GM12878 (cell line): ENCODE data around the gene MAD1L1. TPM values are rescaled to one million over a fixed set of nuclear protein-coding genes. Genes with fewer than 3 reads are reported as not detected.

ENCODE experiments used
- ATAC-seq: fragments of 200-7000 bp; cut with Tn5 transposase; 3 replicates; pipeline ENCODE4 v1.9.1; 2020; ENCODE audit warnings: mild to moderate bottlenecking, moderate library complexity
- BruUV-seq: library from RNA; stranded (reverse); fragments of 400-500 nt; replicated peaks from 2 replicates; lab custom pipeline; 2021; lab: Mats Ljungman, UMichigan
- CTCF ChIA-PET: fragments of 300-600 bp; sonication (Branson Sonifier 250); formaldehyde crosslinking; extraction: SDS; loops from one replicate; lab custom pipeline; 2021; ENCODE audit warnings: inconsistent platforms; lab: Yijun Ruan, JAX
- POLR2A ChIA-PET: fragments of 350-600 bp; formaldehyde crosslinking; extraction: SDS; loops from one replicate; lab custom pipeline; 2021; ENCODE audit warnings: inconsistent platforms; lab: Charles Lee
- RAD21 ChIA-PET: fragments of 300-600 bp; sonication (Branson Sonifier 250); formaldehyde crosslinking; loops from one replicate; lab custom pipeline; 2023; ENCODE audit warnings: antibody characterized with exemption; ENCODE audit not compliant: unreplicated experiment; lab: Charles Lee
- SMC1A ChIA-PET: fragments of 300-600 bp; sonication (Branson Sonifier 250); formaldehyde crosslinking; loops from one replicate; lab custom pipeline; 2023; ENCODE audit not compliant: unreplicated experiment, uncharacterized antibody; lab: Charles Lee
- DNase-seq: peaks from one replicate; pipeline ENCODE4 v3.0.0-alpha.2; 2011; ENCODE audit warnings: low read depth, low spot score
- FAIRE-seq: peaks from 3 replicates; lab custom pipeline; 2011; peaks lifted over from hg19 to GRCh38; lab: Jason Lieb, UNC
- H2AFZ ChIP-seq: 2 replicates; pipeline ENCODE4 v1.6.0; 2011; ENCODE audit warnings: low read depth, low read length, control low read depth; ENCODE audit not compliant: control insufficient read depth
- H3K27ac ChIP-seq: 2 replicates; pipeline ENCODE4 v1.5.1; 2011; ENCODE audit warnings: control low read depth; ENCODE audit not compliant: control insufficient read depth, insufficient read depth
- H3K27me3 ChIP-seq, 2 experiments: replicated peaks in 1 of 2; 2 replicates each; pipeline versions ENCODE4 v1.6.0 to v1.6.1; 2011; ENCODE audit warnings: low read length in 1 of 2; ENCODE audit not compliant: control insufficient read depth in 2 of 2, insufficient read depth in 2 of 2
- H3K36me3 ChIP-seq, 2 experiments: 2 replicates each; pipeline ENCODE4 v1.5.1; 2011; ENCODE audit warnings: low read length in 1 of 2; ENCODE audit not compliant: control insufficient read depth in 2 of 2, insufficient read depth in 2 of 2
- H3K4me1 ChIP-seq: 2 replicates; pipeline ENCODE4 v1.6.1; 2011; ENCODE audit warnings: mild to moderate bottlenecking, low read length, moderate library complexity, mixed read lengths; ENCODE audit not compliant: control insufficient read depth, insufficient read depth
- H3K4me2 ChIP-seq: 2 replicates; pipeline ENCODE4 v1.6.0; 2011; ENCODE audit warnings: control low read depth; ENCODE audit not compliant: control insufficient read depth, insufficient read depth
- H3K4me3 ChIP-seq: fragments of 200-600 bp; sonication (generic); 2 replicates; pipeline ENCODE4 v1.5.1; 2016
- H3K79me2 ChIP-seq: 2 replicates; pipeline ENCODE4 v1.6.0; 2011; ENCODE audit warnings: low read length; ENCODE audit not compliant: control insufficient read depth, insufficient read depth
- H3K9ac ChIP-seq: 2 replicates; pipeline ENCODE4 v1.8.0; 2011; ENCODE audit warnings: low read length, control low read depth, mixed read lengths; ENCODE audit not compliant: control insufficient read depth, insufficient read depth
- H3K9me3 ChIP-seq: replicated peaks from 3 replicates; pipeline ENCODE4 v1.5.1; 2011; ENCODE audit warnings: mild to moderate bottlenecking, low read length; ENCODE audit not compliant: control insufficient read depth, insufficient read depth
- H4K20me1 ChIP-seq: 2 replicates; pipeline ENCODE4 v1.6.0; 2011; ENCODE audit not compliant: control insufficient read depth, insufficient read depth
- EGR1 ChIP-seq, 2 experiments: IDR thresholded peaks; 1 replicate in 1 of 2; 2 replicates in 1 of 2; pipeline ENCODE4 v1.6.1; 2011 to 2012; ENCODE audit warnings: low read depth in 2 of 2, low read length in 2 of 2, borderline replicate concordance in 1 of 2, mild to moderate bottlenecking in 1 of 2, moderate library complexity in 1 of 2
- NRF1 ChIP-seq: conservative IDR thresholded peaks from 2 replicates; pipeline ENCODE4 v1.6.1; 2011; ENCODE audit warnings: mild to moderate bottlenecking, low read depth, low read length, improper control_type of control experiment
- SP1 ChIP-seq: IDR thresholded peaks from one replicate; pipeline ENCODE4 v1.6.1; 2011; ENCODE audit warnings: low read depth, low read length
- SPI1 ChIP-seq: IDR thresholded peaks from 2 replicates; pipeline ENCODE4 v1.6.1; 2011; ENCODE audit warnings: low read depth, mild to moderate bottlenecking, low read length, moderate library complexity, borderline replicate concordance; ENCODE audit not compliant: insufficient read depth
- WRNIP1 ChIP-seq: IDR thresholded peaks from 2 replicates; pipeline ENCODE4 v1.6.1; 2011; ENCODE audit warnings: low read depth, low read length, improper control_type of control experiment, borderline replicate concordance
- YBX1 ChIP-seq: fragments of 450-650 bp; IDR thresholded peaks from 2 replicates; pipeline ENCODE4 v1.6.1; 2016; ENCODE audit warnings: antibody characterized with exemption
- WGBS: methylation state at CpG from one replicate; pipeline ENCODE4 v1.1.6; 2016; ENCODE audit warnings: low lambda C conversion rate; ENCODE audit not compliant: insufficient replicate concordance, insufficient coverage; ENCODE audit errors: missing lambda C conversion rate; 5-methylcytosine and 5-hydroxymethylcytosine counted together
- in situ Hi-C: fragments of 300-500 bp; cut with MboI; formaldehyde crosslinking; loops from 9 replicates; pipeline ENCODE4 v1.14.3; 2018; ENCODE audit warnings: mixed read lengths
- intact Hi-C: fragments of 100-400 bp; cut with micrococcal nuclease; formaldehyde crosslinking; loops from one replicate; pipeline ENCODE4 v1.14.2; 2022; ENCODE audit not compliant: unreplicated experiment
- polyA plus RNA-seq, 11 experiments: library from polyadenylated mRNA; depleted of rRNA in 4 of 11; unstranded in 6 of 11; stranded (reverse) in 5 of 11; fragments of >200 nt; fragmentation: Nextera tagmentation in 4 of 11; fragmentation: Illumina TruSeq in 1 of 11; extraction: Ambion mirVana in 4 of 11; extraction: Trizol in 1 of 11; gene quantifications; 1 replicate in 1 of 11; 2 replicates in 10 of 11; pipeline versions ENCODE4 v1.2.1 to v1.2.3, GENCODE V29; 2011 to 2016; ENCODE audit warnings: inconsistent platforms in 2 of 11, missing spikeins in 2 of 11, low read depth in 1 of 11
- total RNA-seq, 4 experiments: library from RNA; depleted of rRNA in 3 of 4; stranded (reverse); fragments of >200 nt in 3 of 4; fragmentation: Illumina TruSeq in 1 of 4; extraction: Trizol in 1 of 4; gene quantifications; 2 replicates each; pipeline versions ENCODE4 v1.2.1 to v1.2.3, GENCODE V29; 2013 to 2021
- TF ChIP-seq, protein P1 (sequence below): fragments of 450-650 bp; IDR thresholded peaks from 2 replicates; pipeline ENCODE4 v1.6.1; 2014; ENCODE audit warnings: mild to moderate bottlenecking
- TF ChIP-seq, protein P2 (sequence below): fragments of 450-650 bp; formaldehyde crosslinking; IDR thresholded peaks from 2 replicates; pipeline ENCODE4 v1.5.0; 2022; ENCODE audit warnings: mild to moderate bottlenecking, missing genetic modification characterization

MAD1L1 gene
- total and polyA plus RNA-seq, 10 of the 15 experiments (the other 5 are each of a cell fraction or from before 2014, with no cell fraction given) = 2.2 to 76.8 (median 38.3) TPM

- H3K79me2 ChIP-seq = no peaks in the 10 kb centered on the region
- 94% methylated on average over 15 of the region's 15 CpGs for WGBS
- H3K4me2 ChIP-seq = no peak overlapping the region
- no peaks in the 10 kb centered on the region; the same call in 2 of the 3 replicates for H3K9me3 ChIP-seq
- in situ Hi-C loops (no loop called here), intact Hi-C loops (no loop called here)
- no peak for FAIRE-seq
- H2AFZ ChIP-seq = no peak overlapping the region
- H3K4me3 ChIP-seq = no peak overlapping the region
- H3K36me3 ChIP-seq = peaks cover 4 to 6% of the 10 kb centered on the region in 2 experiments; a peak in 3 of 4 replicates
- DNase-seq = no peak
- H3K27ac ChIP-seq = no peak overlapping the region; the same call in 1 of the 2 replicates
- 0 out of 2 replicates have a peak, but pooled peaks cover 3% of the 10 kb centered on the region for H3K4me1 ChIP-seq
- no peak overlapping the region for H3K9ac ChIP-seq
- H4K20me1 ChIP-seq = no peaks in the 10 kb centered on the region
- ChIA-PET RAD21 (no interaction called here), SMC1A (no interaction called here), POLR2A (no interaction called here), CTCF (interaction anchor here (1.0 kb wide), 1 partner anchor 73 kb away, joined by 3 read pairs; no protein-coding TSS in a partner anchor)
- ATAC-seq = no peak
- no peaks in the 10 kb centered on the region for H3K27me3 ChIP-seq
- no TSS peak for BruUV-seq
- TF ChIP-seq YBX1 (no peak), SP1 (no peak), SPI1 (no peak), EGR1 (IDR thresholded peaks at IDR 0.05; ENCODE audit: borderline replicate concordance in 1 of 2, low read depth in 2 of 2, low read length in 2 of 2) (no peak)
Observed at GRCh38 chr7:2173189-2173827, 59.4 kb downstream of the MAD1L1 start.

GRCh38 chr7:2172311-2173188 is 60.2 kb downstream of the MAD1L1 start:
- BruUV-seq = no TSS peak
- Histone ChIP-seq H3K27me3 (no peaks in the 10 kb centered on the region), H2AFZ (no peak overlapping the region), H3K27ac (no peak overlapping the region), H3K9me3 (no peaks in the 10 kb centered on the region; the same call in 2 of the 3 replicates), H4K20me1 (no peaks in the 10 kb centered on the region), H3K36me3 (peaks cover 4 to 6% of the 10 kb centered on the region in 2 experiments; a peak in 3 of 4 replicates), H3K4me2 (no peak overlapping the region), H3K79me2 (no peaks in the 10 kb centered on the region), H3K4me1 (0 out of 2 replicates have a peak, but pooled peaks cover 4% of the 10 kb centered on the region), H3K4me3 (no peak overlapping the region), H3K9ac (no peak overlapping the region)
- ChIA-PET POLR2A (no interaction called here), CTCF (no interaction called here), SMC1A (no interaction called here), RAD21 (no interaction called here)
- FAIRE-seq (no peak), DNase-seq (no peak), ATAC-seq (no peak)
- intact Hi-C loops = no loop called here
- WGBS = 96% methylated on average over 39 of the region's 39 CpGs
- in situ Hi-C loops = no loop called here
- TF ChIP-seq, protein P1, sequence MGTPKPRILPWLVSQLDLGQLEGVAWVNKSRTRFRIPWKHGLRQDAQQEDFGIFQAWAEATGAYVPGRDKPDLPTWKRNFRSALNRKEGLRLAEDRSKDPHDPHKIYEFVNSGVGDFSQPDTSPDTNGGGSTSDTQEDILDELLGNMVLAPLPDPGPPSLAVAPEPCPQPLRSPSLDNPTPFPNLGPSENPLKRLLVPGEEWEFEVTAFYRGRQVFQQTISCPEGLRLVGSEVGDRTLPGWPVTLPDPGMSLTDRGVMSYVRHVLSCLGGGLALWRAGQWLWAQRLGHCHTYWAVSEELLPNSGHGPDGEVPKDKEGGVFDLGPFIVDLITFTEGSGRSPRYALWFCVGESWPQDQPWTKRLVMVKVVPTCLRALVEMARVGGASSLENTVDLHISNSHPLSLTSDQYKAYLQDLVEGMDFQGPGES = no peak
- TF ChIP-seq NRF1 (no peak), WRNIP1 (no peak), EGR1 (IDR thresholded peaks at IDR 0.05; ENCODE audit: borderline replicate concordance in 1 of 2, low read depth in 2 of 2, low read length in 2 of 2) (no peak)
- TF ChIP-seq, protein P2, sequence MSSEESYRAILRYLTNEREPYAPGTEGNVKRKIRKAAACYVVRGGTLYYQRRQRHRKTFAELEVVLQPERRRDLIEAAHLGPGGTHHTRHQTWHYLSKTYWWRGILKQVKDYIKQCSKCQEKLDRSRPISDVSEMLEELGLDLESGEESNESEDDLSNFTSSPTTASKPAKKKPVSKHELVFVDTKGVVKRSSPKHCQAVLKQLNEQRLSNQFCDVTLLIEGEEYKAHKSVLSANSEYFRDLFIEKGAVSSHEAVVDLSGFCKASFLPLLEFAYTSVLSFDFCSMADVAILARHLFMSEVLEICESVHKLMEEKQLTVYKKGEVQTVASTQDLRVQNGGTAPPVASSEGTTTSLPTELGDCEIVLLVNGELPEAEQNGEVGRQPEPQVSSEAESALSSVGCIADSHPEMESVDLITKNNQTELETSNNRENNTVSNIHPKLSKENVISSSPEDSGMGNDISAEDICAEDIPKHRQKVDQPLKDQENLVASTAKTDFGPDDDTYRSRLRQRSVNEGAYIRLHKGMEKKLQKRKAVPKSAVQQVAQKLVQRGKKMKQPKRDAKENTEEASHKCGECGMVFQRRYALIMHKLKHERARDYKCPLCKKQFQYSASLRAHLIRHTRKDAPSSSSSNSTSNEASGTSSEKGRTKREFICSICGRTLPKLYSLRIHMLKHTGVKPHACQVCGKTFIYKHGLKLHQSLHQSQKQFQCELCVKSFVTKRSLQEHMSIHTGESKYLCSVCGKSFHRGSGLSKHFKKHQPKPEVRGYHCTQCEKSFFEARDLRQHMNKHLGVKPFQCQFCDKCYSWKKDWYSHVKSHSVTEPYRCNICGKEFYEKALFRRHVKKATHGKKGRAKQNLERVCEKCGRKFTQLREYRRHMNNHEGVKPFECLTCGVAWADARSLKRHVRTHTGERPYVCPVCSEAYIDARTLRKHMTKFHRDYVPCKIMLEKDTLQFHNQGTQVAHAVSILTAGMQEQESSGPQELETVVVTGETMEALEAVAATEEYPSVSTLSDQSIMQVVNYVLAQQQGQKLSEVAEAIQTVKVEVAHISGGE = no peak
